LHCN-M2 (cell line): ENCODE measurements around the gene CA7. TPM values are rescaled to one million over a fixed set of nuclear protein-coding genes. Genes with fewer than 3 reads are reported as not detected.

ENCODE experiments used
- DNase-seq: peaks from one replicate; pipeline ENCODE4 v3.0.0-alpha.2; 2012; ENCODE audit warnings: low read depth
- polyA plus RNA-seq: library from polyadenylated mRNA; unstranded; fragments of >200 nt; gene quantifications from one replicate; pipeline ENCODE4 v1.2.1, GENCODE V29; 2012; ENCODE audit warnings: missing spikeins
- total RNA-seq: library from RNA; depleted of rRNA; stranded (reverse); fragments of >200 nt; gene quantifications from 2 replicates; pipeline ENCODE4 v1.2.3, GENCODE V29; 2014; rRNA removed

The CA7 gene
- total RNA-seq = not detected in 2 replicates
- polyA plus RNA-seq = not detected

GRCh38 chr16:66844342-66845079 lies at the start of gene CA7:
Gene CA7, plus strand, starts transcription at chr16:66844414. Its CDS starts 74 bp downstream, at chr16:66844488.
- no peak for DNase-seq

- peak; percentile 5 for DNase-seq
These were observed 46.1 kb upstream of the CA7 start for GRCh38 chr16:66798161-66798560.

GRCh38 chr16:66800856-66801255 lies 43.4 kb upstream of the CA7 start:
- DNase-seq = no peak

- DNase-seq = no peak
These were observed 42.7 kb upstream of the CA7 start, which contains the start of gene TERB1 for GRCh38 chr16:66801320-66802105. Gene TERB1, minus strand, starts transcription at chr16:66801584. Its CDS starts 4,786 bp downstream, at chr16:66796798.

GRCh38 chr16:66802159-66802558 lies 42.1 kb upstream of the CA7 start:
- DNase-seq = no peak

GRCh38 chr16:66809765-66810164 lies 34.4 kb upstream of the CA7 start:
- no peak for DNase-seq

- DNase-seq = no peak
These were observed 33.8 kb upstream of the CA7 start for GRCh38 chr16:66810391-66810790.

GRCh38 chr16:66811043-66811442 lies 33.2 kb upstream of the CA7 start:
- DNase-seq = no peak

- no peak for DNase-seq
These were observed 29.5 kb upstream of the CA7 start for GRCh38 chr16:66814734-66815133.

- no peak for DNase-seq
These were observed 20.2 kb upstream of the CA7 start for GRCh38 chr16:66824006-66824405.

GRCh38 chr16:66830422-66831404 lies 13.5 kb upstream of the CA7 start, which contains the start of gene NAE1:
Gene NAE1, minus strand, starts transcription at chr16:66830976. Its CDS starts 77 bp downstream, at chr16:66830899.
- peak; percentile 79 for DNase-seq

GRCh38 chr16:66832190-66832589 lies 12.0 kb upstream of the CA7 start:
- no peak for DNase-seq

- peak; percentile 68 for DNase-seq
These were observed 11.4 kb upstream of the CA7 start for GRCh38 chr16:66832661-66833305.

GRCh38 chr16:66834746-66835145 lies 9.5 kb upstream of the CA7 start:
- DNase-seq = no peak

- DNase-seq = no peak
These were observed 3.3 kb upstream of the CA7 start for GRCh38 chr16:66840883-66841282.

GRCh38 chr16:66841366-66841765 lies 2.8 kb upstream of the CA7 start:
- DNase-seq = no peak

GRCh38 chr16:66842765-66843164 lies 1.4 kb upstream of the CA7 start:
- peak; percentile 53 for DNase-seq

- DNase-seq = no peak
These were observed 1.0 kb upstream of the CA7 start for GRCh38 chr16:66843191-66843590.

- no peak for DNase-seq
These were observed 239 bp upstream of the CA7 start for GRCh38 chr16:66844009-66844341.

GRCh38 chr16:66845080-66845410 lies 831 bp downstream of the CA7 start:
- DNase-seq = no peak

- peak; percentile 84 for DNase-seq
These were observed 1.6 kb downstream of the CA7 start for GRCh38 chr16:66845791-66846221.
